GM21825 (cell line): ENCODE measurements around the gene XPR1.

Experiments used
- ATAC-seq: cut with Tn5 transposase; IDR thresholded peaks from one replicate; pipeline ENCODE4 v1.9.1; 2021; ENCODE audit warnings: mild to moderate bottlenecking, moderate library complexity; ENCODE audit not compliant: unreplicated experiment

XPR1 gene

DNA sequence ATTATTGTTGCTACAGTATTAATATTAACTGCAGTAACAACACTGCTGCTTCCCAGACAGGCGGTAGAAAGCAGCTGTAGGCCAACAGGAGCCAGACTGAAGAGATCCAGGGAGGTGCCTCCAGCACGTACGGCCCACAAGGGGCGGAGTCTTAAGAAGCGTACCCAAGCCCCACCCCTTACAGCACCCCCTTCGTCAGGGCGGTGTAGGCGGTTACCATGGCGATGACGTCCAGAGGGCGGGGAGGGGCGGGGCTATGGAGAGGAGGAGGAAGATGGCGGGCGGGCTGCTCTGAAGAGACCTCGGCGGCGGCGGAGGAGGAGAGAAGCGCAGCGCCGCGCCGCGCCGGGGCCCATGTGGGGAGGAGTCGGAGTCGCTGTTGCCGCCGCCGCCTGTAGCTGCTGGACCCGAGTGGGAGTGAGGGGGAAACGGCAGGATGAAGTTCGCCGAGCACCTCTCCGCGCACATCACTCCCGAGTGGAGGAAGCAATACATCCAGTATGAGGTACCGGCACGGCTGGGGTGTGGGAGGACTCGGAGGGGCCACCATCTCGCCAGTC, at the start of gene XPR1:
Gene XPR1, plus strand, starts transcription at position 257 of the 560 bp plus-strand sequence. Its CDS starts 180 bp downstream, at position 437.
- ATAC-seq: peak; percentile 96

DNA sequence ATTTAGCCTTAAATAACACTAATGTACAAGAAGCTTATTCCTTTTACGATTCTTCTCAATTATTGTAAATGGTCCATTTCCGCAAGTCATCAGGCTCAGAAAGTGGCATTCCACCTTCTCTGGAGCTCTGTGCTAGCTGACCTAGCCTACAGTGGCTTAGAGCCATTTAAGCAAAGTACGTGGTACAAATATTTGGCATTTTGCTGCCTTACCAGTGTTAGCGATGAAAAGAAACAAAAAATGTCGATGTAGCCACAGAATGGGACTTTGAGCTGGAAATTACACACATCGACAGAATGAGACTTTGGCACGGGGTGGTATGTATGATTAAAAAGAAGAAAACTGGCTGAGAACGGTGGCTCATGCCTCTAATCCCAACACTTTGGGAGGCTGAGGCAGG, 47.0 kb upstream of the XPR1 start:
- ATAC-seq: no peak

DNA sequence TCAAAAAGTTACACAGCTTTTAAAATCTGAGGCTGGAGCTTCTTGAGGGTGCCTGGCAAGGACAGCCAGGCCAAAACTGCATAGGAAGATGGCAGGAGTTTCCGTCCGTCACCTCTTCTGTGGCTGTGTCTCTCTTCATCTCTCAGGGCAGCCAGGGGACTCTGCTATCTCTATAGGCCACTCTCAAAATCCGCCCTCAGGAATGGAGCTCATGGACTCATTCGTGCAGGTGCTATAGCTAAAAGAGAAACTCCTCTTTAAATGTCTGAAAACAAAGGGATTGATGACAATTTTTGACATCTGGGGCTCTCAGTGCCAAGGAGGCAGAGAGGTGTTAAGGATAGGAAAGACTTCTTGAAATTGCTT, 45.8 kb upstream of the XPR1 start:
- no peak for ATAC-seq

DNA sequence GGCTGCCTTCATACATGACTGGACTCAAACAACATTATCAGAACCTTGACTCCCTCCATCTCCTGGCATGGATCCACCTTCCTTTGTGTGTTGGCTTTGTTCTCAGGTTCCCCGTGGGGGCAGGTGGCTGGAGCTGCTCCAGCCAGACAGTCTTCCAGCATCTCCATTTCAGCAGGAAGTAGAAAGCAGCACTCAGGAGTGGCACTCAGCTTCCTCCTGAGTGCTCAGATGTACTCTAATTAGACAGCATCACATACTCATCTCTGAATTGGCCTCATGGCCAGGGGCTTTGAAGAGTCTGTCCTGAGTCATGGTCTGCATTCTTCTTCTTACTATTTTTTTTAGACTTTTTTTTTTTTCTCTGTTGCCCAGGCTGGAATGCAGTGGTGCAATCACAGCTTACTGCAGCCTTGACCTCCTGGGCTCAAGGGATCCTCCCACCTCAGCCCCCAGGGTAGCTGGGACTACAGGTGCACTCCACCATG, 45.1 kb upstream of the XPR1 start:
- no peak for ATAC-seq

DNA sequence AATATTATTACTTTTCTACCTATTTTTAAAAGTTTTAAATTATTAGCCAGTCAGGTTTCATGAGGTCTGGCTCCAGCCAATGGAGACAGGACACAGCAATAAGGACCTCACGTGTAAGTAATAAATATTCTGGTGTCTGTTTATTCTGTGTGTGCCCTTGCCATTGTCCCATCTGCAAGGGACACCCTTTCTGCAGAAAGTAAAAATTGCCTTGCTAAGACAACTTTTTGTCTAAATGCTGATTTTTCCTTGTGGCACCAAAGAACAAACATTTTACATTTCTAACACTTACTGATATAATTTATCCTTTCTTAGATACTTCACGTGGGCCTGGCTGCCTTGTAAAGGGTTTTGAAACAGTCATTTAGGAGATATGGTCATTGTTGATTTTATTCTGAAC, 43.7 kb upstream of the XPR1 start:
- no peak for ATAC-seq

DNA sequence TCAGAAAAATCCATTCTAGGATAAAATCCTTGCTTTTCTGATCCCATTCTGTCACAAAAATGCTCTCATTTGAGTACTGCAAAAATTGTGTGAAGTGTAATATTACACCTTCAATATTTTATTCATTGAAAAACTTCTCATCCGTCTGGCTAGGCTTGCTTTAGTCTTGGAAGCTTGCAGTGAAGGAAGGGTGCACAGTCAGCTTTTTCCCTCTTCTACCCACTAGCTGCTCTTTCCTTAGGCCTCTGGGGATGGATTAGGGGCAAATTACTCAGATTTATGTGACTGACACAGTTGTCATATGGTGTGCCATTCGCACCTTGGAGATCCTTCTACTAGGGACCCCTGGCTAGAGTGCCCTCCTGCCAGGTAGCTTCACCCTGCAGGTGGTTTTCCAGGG, 40.9 kb upstream of the XPR1 start:
- ATAC-seq: no peak

DNA sequence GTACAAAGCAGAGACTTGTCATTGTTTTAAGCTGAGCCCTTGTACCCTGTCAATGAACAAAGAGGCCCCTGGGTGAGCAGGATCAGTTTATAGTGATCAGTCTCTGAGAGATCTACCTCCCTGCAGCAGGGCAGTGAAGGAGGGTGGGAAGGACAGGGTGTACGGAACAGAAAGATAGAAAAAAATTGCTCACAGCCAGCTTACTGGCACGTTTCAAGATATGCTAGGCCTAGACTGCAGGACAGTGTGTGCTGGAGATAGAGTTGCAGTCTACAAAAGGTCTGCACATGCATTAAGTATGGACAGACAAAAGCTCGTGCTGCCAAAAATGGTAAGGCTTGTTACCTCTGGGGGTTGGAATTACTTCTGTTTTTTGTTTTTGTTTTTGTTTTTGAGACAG, 38.4 kb upstream of the XPR1 start:
- ATAC-seq: no peak

DNA sequence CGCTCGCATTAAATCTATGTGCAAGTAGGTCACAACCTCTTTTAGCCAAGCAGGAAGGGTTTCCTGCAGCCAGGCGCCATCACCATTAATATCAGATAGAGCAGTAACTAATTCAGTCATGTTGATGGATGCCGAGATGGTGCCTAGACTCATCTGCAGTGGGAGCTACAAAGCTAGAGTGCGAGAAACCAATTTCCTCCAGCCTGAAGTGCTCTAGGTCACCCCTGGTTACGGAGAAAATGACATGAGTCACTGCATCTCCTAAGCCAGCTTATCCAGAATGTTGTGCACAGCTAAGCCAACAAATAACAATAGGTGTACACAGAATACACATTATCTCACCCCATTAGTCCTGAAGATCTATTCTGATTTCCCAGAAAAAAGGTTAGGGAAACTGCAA, 37.1 kb upstream of the XPR1 start:
- no peak for ATAC-seq

DNA sequence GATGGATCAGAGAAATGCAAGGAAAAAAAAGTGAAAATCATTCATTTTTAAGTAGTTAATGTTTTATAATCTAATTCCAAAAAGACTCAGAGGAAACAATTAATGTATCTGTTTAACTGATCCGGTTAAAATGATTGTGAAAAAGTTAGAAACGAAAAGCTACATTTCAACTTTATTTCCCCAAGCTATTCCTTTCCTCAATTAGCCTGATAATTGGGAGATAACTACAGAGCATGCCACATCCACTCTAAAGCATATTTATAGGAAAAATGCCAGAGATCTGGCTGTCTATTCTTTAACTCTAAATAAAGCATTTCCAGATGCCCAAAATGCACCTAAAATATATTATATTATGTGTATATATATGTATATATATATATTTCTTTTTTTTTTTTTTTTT, 35.9 kb upstream of the XPR1 start:
- ATAC-seq: no peak

DNA sequence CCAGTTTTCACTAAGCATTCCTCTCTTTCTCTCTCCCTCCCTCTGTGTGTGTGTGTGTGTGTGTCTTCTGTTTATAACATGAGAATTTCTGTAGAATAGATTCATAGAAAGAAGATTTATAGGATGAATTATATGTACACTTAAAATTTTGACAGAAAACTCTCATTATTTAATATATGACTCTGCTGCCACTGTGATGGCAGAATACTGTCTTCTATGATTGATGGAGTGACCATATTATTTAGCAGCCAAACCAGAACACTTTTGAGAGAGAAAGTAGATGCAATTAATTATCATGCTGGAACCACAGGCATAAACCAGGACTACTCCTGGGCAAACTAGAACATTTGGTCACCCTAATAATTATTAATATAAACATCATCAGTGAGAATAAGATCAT, 34.3 kb upstream of the XPR1 start:
- ATAC-seq: no peak

DNA sequence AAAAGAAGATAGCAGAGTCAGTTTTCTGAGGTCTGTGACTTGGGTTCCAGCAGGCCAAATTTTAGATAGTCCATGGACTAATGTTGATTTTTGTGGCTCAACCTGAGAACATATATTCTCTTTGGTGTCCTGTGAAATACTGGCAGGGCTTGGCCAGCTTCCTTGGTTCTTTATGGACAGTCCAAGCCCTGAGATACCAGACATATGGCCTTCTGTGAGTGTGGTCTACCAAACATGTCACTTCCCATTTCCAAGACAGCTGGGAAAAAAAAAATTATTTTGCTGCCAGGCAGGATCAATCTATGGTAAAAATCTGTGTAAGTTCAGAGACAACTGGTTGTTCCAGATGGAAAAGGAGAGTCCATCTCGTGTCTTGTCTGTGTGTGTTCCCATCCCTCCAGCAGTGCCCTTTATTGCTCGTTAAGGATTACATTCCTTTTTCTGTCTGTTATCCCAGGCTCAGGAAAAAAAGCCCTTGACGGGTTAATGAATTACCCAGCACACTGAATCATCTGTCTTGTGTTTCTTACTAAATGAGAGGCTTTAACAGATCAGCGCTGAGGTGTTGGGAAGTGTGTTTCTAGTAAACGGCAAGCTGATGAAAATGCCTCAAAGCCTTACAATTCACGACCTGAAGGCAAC, 33.4 kb upstream of the XPR1 start:
- ATAC-seq: no peak

DNA sequence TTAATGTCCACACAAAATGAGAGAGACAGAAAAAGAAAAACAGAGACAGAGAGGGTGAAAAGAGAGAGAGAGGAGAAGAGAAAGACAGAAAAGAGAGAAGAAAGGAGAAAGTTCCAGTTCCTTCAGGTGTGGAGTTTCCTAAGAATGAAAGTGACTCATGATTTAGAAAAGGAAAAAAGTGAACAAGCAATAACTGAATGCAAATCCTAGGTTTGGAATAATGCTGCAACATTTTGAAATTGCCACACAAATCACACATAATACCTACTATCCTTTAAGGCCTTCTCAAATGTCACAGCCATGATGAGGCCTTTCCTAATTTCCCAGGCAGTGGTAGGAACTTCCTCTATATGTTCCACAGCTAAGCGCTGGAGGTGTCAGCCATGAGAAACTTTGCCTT, 31.5 kb upstream of the XPR1 start:
- no peak for ATAC-seq

DNA sequence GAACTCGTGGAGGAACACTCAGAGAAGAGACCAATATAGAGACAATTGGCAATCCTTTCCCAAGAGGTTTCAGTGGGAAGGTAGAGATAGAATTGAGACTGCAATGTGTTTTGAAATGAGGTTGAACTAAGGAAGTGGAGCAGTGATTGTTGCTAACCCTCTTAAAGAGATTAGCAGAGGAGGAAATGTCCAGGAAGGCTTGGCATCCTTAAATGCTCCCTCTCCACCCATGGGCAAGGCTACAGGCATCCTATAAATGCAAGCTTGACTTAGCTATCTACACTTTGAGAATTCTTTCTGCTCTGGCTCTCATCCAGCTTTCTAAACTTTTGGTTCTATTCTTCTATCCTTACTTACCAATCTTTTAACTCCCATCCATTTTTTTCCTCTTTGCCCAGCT, 30.3 kb upstream of the XPR1 start:
- no peak for ATAC-seq

DNA sequence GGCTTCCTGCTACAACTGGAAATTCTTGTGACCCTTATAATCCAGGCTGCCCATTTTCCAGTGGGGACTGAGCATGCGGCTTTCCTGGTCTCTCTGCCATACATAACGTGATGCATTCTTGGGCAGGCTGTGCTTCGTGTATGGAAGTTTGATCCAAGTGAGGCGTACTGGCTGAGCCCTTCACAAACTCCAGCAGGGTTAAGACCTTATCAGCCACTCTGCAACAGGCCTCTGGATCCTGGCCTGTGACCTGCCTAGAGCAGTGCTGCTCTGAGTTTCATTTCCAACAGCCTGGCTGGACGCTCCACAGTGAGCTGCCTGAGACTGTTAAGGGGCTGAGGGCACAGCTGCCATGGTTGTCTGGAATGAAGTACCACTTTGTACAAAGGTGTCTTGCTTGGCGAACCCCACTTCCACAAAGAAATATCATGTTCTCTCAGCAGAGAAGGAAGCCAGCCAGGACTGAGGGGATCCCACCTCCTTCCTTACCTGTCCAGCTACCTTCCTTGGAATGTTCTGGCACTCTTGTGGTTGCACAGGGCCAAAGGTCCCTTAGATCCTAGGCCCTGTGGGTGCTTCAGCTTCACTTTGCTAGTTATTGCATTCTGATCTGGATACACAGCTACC, 28.5 kb upstream of the XPR1 start:
- ATAC-seq: no peak

DNA sequence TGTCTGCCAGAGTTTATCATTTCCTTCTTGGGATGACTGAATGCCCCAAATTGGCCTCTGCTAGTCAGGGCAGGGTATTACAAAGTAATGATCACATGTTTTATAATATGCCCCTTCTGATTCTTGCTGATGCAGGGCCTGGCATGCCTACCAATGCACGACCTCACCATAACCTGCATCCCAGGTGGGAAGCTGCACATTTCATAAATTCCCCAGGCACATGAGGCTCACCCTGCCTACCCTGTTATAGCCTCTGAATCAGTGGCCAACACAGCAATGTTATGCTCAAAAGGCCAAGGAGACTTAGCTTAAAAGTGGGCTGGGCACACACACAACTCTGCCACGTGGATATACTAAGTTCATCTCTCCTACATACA, 28.0 kb upstream of the XPR1 start:
- no peak for ATAC-seq

DNA sequence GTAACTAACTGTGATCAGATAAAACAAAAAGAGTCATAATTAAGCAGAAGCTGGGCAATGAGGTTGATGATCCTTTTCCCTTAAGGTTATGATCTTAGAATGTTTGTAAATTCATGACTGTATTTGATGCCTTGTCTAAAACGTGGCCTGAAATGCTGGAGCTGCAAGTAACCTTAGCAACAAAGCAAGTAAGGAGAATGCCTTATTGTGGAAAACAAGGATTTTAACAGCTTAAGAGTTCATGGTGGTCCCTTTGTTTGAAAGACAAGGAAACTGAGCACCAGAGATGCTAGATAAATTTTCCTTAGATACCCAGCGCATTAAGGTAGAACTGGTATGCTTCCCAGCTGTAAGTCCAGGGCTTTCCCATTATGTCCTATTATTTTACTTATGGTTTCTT, 25.7 kb upstream of the XPR1 start:
- no peak for ATAC-seq

DNA sequence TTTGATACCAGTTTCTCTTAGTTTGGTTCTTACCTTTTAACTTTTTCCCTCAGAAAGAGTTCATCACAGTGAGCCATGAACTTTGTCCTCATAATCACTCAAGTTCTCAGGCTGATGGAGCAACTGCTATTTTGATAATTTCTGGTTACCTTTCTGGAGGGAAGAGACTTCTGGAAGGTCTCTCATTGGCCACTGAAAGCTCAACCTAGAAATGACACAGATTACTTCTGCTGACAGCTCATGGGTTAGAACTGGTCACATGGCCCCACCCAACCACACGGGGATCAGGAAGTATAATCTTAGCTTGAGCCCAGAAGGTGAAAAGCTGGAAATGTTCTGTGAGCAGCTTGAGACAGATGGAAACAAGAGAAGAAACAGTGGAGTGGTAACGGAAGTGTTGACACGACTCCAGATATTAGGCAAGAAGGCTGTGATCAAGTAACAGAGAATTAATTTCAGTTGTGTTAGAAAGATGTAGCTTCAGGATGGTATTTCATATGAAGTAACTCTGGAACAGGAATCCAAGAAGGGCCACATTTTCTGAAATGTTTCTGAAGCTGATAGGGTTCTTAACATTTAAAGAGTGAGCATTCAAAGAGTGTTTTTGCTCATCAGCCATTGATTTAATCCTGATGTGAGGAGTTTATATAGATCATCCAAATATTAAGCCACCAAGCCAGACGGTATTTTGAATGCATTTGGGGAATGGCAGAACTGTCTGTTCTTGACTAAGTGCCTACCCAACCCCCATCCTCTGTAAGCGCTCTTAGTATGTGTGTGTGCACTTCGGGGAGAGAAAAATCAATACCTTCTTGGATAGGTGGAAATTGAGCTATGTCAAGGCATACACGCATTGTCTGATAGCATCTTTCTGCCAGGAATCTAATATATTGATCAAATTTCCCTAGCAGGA, 21.9 kb upstream of the XPR1 start:
- ATAC-seq: no peak

DNA sequence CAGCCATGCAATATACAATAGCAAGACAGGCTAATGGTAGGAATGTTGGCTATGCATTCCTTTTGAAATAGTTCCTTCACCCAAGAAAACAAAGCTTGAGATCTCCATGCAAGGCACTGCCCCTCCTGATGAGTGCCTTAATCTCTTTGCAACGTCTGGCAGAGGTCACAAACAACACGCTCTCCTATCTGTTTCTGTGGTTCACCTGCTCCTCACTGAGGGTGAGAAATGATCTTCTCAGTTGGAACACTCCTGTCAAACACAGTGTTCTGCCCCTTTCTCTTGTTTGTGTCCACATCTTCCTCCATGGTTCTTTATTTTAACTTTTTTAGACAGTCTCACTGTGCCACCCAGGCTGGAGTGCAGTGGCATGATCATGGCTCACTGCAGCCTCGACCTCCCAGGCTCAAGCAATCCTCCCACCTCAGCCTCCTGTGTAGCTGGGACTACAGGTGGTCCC, 21.2 kb upstream of the XPR1 start:
- no peak for ATAC-seq

DNA sequence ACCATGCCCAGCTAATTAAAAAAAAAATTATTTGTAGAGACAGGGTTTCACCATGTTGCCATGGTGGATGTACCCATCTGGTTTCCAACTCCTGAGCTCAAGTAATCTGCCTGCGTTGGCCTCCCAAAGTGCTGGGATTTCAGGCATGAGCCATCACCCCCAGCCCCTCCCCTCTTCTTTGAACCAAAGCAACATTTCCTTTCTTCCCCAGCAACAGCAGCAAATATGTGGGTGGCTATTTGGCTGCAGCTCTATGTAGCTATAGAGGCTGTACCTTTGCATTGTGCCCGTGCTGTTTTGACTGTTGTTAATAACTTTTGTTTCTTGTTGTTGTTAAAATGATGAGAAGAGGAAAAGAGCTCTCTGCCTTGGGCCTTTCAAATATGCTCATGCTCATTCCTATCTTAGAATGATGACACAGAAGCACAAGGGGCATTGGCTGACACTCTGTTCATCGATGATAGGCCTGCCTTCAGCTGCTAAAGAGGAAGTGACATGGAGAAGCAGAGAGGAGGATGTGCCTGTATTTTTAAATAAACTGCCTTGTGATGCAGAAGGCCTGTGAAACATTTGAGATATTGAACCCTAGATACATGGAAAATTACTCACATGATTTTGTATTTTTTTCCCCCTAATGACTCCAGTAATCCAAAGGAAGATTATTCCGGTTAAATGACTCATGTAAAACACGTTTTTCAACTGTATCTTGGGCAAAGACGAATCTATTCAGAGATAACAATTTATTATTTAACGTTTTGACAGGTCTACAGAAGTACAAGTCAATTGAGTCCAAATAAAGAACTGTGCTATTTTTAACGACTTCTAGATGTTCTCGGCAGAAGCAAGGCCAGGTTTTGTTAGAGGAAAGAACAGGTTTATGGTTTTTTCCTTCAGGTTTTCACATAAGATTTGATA, 20.5 kb upstream of the XPR1 start:
- no peak for ATAC-seq

DNA sequence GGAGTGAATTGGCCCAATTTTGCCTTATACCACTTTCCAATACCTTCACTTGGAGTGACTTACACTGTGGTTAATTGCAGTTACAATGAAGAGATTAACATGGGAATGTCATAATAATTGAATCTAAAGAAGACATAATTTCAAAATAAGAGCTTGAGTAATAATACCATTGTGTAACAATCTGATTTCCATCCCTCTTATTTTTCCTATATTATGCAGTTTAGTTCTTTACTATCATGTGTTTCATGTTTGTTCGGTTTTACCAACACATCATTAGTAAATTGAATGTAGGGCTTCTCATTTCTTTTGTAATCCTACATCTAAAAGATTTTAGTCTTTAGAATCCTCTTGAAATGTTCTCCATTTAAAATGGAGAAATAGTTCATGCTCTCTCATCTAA, 19.2 kb upstream of the XPR1 start:
- no peak for ATAC-seq

DNA sequence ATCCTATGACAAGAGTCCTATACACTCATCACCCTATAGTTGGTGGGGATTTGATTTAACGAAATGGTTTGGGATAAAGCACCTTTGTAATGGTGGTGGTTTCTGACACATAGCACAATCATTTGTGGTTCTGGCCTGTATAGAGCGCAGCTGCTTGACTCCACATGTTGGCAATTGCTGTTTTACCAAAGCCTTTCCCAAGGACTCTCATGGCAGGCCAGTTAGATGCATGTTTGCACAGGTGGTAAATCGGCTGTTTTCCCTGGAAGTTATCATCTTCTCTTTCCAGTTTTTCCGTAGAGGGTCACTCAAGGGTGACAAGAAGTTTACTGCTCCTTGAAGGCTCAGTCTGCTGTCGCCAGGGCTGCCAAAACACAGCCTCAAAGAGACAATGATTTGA, 17.1 kb upstream of the XPR1 start:
- ATAC-seq: no peak
